T-cell (primary cell): ENCODE measurements around the gene SERINC4. TPM values are rescaled to one million over a fixed set of nuclear protein-coding genes. Genes with fewer than 3 reads are reported as not detected.

ENCODE experiments used
- ATAC-seq, 4 experiments: fragments of 200-7000 bp in 3 of 4; fragments of 150-1000 bp in 1 of 4; cut with Tn5 transposase; replicated peaks in 1 of 4; 1 replicate in 3 of 4; 2 replicates in 1 of 4; pipeline ENCODE4 v1.10.0; 2021; ENCODE audit warnings: moderate library complexity in 3 of 4, mild to moderate bottlenecking in 2 of 4, moderate number of reproducible peaks in 1 of 4
- CTCF ChIA-PET, 2 donors: fragments of 300-600 bp; sonication (Branson Sonifier 250); formaldehyde crosslinking; loops; one replicate each; lab custom pipeline; 2022; ENCODE audit warnings: antibody characterized with exemption in 2 of 2; lab: Charles Lee
- POLR2A ChIA-PET, 2 donors: fragments of 300-600 bp; sonication (Branson Sonifier 250); formaldehyde crosslinking; loops; one replicate each; lab custom pipeline; 2022; ENCODE audit warnings: antibody characterized with exemption in 2 of 2; lab: Charles Lee
- DNase-seq, 35 experiments: peaks; one replicate each; pipeline versions ENCODE4 v3.0.0 to v3.0.0-alpha.2; 2013 to 2023
- H3K27ac ChIP-seq: one replicate; pipeline ENCODE4 v1.5.1; 2013; ENCODE audit warnings: low read length
- H3K27me3 ChIP-seq, 2 experiments: replicated peaks in 1 of 2; 1 replicate in 1 of 2; 2 replicates in 1 of 2; pipeline versions ENCODE4 v1.6.1 to v1.7.0; 2013; ENCODE audit warnings: low read length in 1 of 2, mixed read lengths in 1 of 2; ENCODE audit not compliant: control insufficient read depth in 2 of 2, insufficient read depth in 2 of 2; ENCODE audit errors: extremely low read depth in 1 of 2
- H3K36me3 ChIP-seq, 2 donors: 1 replicate in 1 of 2; 2 replicates in 1 of 2; pipeline versions ENCODE4 v1.6.1 to v1.7.0; 2013; ENCODE audit warnings: low read length in 1 of 2; ENCODE audit not compliant: control insufficient read depth in 2 of 2, insufficient read depth in 1 of 2; ENCODE audit errors: extremely low read depth in 1 of 2
- H3K4me1 ChIP-seq, 2 experiments: 1 replicate in 1 of 2; 2 replicates in 1 of 2; pipeline versions ENCODE4 v1.6.1 to v1.7.0; 2013; ENCODE audit warnings: low read length in 2 of 2, mixed read lengths in 1 of 2; ENCODE audit not compliant: insufficient read depth in 2 of 2, control insufficient read depth in 1 of 2; ENCODE audit errors: extremely low read depth in 1 of 2
- H3K4me3 ChIP-seq, 2 donors: 1 replicate in 1 of 2; 2 replicates in 1 of 2; pipeline versions ENCODE4 v1.5.1 to v1.7.0; 2013; ENCODE audit warnings: mild to moderate bottlenecking in 2 of 2, low read length in 1 of 2, moderate library complexity in 1 of 2; ENCODE audit not compliant: control insufficient read depth in 1 of 2; ENCODE audit errors: extremely low read depth in 1 of 2
- H3K9me3 ChIP-seq: 2 replicates; pipeline ENCODE4 v1.7.0; 2013
- H3K27ac Mint-ChIP-seq, 2 donors: one replicate each; pipeline ENCODE4 v1.8.0; 2020 to 2021; ENCODE audit warnings: mild to moderate bottlenecking in 2 of 2, mixed read lengths in 2 of 2
- H3K27me3 Mint-ChIP-seq, 2 donors: one replicate each; pipeline ENCODE4 v1.8.0; 2021 to 2022; ENCODE audit warnings: mixed read lengths in 2 of 2
- H3K36me3 Mint-ChIP-seq: one replicate; pipeline ENCODE4 v1.8.0; 2021; ENCODE audit warnings: mixed read lengths
- H3K4me1 Mint-ChIP-seq, 3 donors: one replicate each; pipeline ENCODE4 v1.8.0; 2020 to 2022; ENCODE audit warnings: mixed read lengths in 3 of 3, mild to moderate bottlenecking in 1 of 3
- H3K4me3 Mint-ChIP-seq, 3 donors: one replicate each; pipeline ENCODE4 v1.8.0; 2020 to 2022; ENCODE audit warnings: mild to moderate bottlenecking in 3 of 3, mixed read lengths in 3 of 3, moderate library complexity in 3 of 3
- H3K9me3 Mint-ChIP-seq, 3 donors: one replicate each; pipeline ENCODE4 v1.8.0; 2020 to 2022; ENCODE audit warnings: mixed read lengths in 3 of 3
- WGBS: methylation state at CpG from one replicate; pipeline ENCODE4 v1.1.5; 2013; ENCODE audit warnings: missing lambda C conversion rate; ENCODE audit not compliant: insufficient coverage; 5-methylcytosine and 5-hydroxymethylcytosine counted together
- total RNA-seq, 35 experiments: library from RNA in 6 of 35; stranded (reverse) in 6 of 35; fragments of 120-200 nt in 1 of 35; gene quantifications; one replicate each; pipeline versions ENCODE4 v1.2.1 to v1.2.4 and lab custom pipeline; 2013 to 2026

Gene SERINC4
- total RNA-seq, 5 donors from 2014 or later (not counting 1 experiment from before 2014, with no cell fraction given) = 0.20 to 0.32 (median 0.26) TPM; not detected in 2

GRCh38 chr15:43779016-43779415 is 21.0 kb downstream of the SERINC4 start:
- POLR2A ChIA-PET = no interaction called here
- H3K4me1 Mint-ChIP-seq = peaks cover 18 to 23% (median 18%) of the 10 kb centered on the region in 3 donors
- WGBS = 55% methylated on average over 1 of the region's 1 CpG
- H3K27me3 Mint-ChIP-seq = no peaks in the 10 kb centered on the region
- DNase-seq = no peak
- H3K4me3 Mint-ChIP-seq = peak overlapping the region in 1 of 3 donors; percentile 22
- no peaks in the 10 kb centered on the region for H3K9me3 ChIP-seq
- no peak overlapping the region for H3K4me3 ChIP-seq
- H3K27ac ChIP-seq = no peak overlapping the region
- H3K9me3 Mint-ChIP-seq = no peaks in the 10 kb centered on the region
- H3K27me3 ChIP-seq = no peaks in the 10 kb centered on the region
- H3K36me3 ChIP-seq = no peaks in the 10 kb centered on the region
- peaks cover 3 to 22% of the 10 kb centered on the region in 2 experiments for H3K4me1 ChIP-seq
- CTCF ChIA-PET = interaction anchor here in 1 of 2 donors (0.7 kb wide), 1 partner anchor 9 kb away, joined by 7 read pairs; no protein-coding TSS in a partner anchor
- no peak for ATAC-seq
- H3K36me3 Mint-ChIP-seq = no peaks in the 10 kb centered on the region
- peak overlapping the region; percentile 11 to 33 for H3K27ac Mint-ChIP-seq

GRCh38 chr15:43777267-43777914 is 22.6 kb downstream of the SERINC4 start:
- WGBS = under 1% methylated on average over 31 of the region's 31 CpGs

GRCh38 chr15:43776718-43777266 is 23.2 kb downstream of the SERINC4 start, which contains the start of gene ELL3:
Gene ELL3 (minus strand): TSS chr15:43776966. CDS start chr15:43776901, 65 bp downstream.
- Histone ChIP-seq H3K27me3 (no peaks in the 10 kb centered on the region), H3K4me3 (peak within 1 kb of the TSS; percentile 87 to 96), H3K9me3 (no peaks in the 10 kb centered on the region), H3K27ac (peak within 1 kb of the TSS; percentile 73), H3K4me1 (peaks cover 3 to 22% of the 10 kb centered on the region in 2 experiments), H3K36me3 (peaks cover 0 to 15% of the 10 kb centered on the region in 2 donors)
- H3K9me3 Mint-ChIP-seq = no peaks in the 10 kb centered on the region
- no peaks in the 10 kb centered on the region for H3K27me3 Mint-ChIP-seq
- peaks cover 18 to 23% (median 18%) of the 10 kb centered on the region in 3 donors for H3K4me1 Mint-ChIP-seq
- CTCF ChIA-PET = interaction anchor here (0.6 to 1.5 kb wide), 8 partner anchors 8 to 48 kb away, joined by 3 to 11 read pairs (median 5); partner anchors contain the start of genes HYPK (in 1 of the 2), MFAP1 (in 1 of the 2) and SERF2 (in 1 of the 2)
- H3K27ac Mint-ChIP-seq = peak within 1 kb of the TSS; percentile 91 to 95
- 4% methylated on average over 29 of the region's 41 CpGs for WGBS
- H3K4me3 Mint-ChIP-seq = peak within 1 kb of the TSS; percentile 92 to 93 (median 93)
- peaks cover 3% of the 10 kb centered on the region for H3K36me3 Mint-ChIP-seq
- ATAC-seq (peak; percentile 84 to 89 (median 86)), DNase-seq (peak in 34 of 35 experiments; percentile 52 to 86 (median 71))
- POLR2A ChIA-PET = interaction anchor here (0.6 to 1.0 kb wide), 3 partner anchors 22 to 48 kb away, joined by 3 to 9 read pairs (median 4); partner anchors contain the start of gene MFAP1 (in 1 of the 2)

More at GRCh38 chr15:43777267-43777914, 22.6 kb downstream of the SERINC4 start:
- POLR2A ChIA-PET = interaction anchor here (0.6 to 1.0 kb wide), 2 partner anchors 22 to 47 kb away, joined by 3 to 9 read pairs; partner anchors contain the start of gene MFAP1 (in 1 of the 2)
- H3K36me3 Mint-ChIP-seq = no peaks in the 10 kb centered on the region
- H3K27me3 Mint-ChIP-seq = no peaks in the 10 kb centered on the region
- no peaks in the 10 kb centered on the region for H3K27me3 ChIP-seq
- H3K36me3 ChIP-seq = peaks cover 0 to 9% of the 10 kb centered on the region in 2 donors
- H3K27ac ChIP-seq = peak overlapping the region; percentile 73
- H3K9me3 Mint-ChIP-seq = no peaks in the 10 kb centered on the region
- peak; percentile 81 to 85 (median 84) for ATAC-seq
- H3K27ac Mint-ChIP-seq = peak overlapping the region; percentile 91 to 95
- CTCF ChIA-PET = interaction anchor here (0.6 to 1.5 kb wide), 8 partner anchors 9 to 47 kb away, joined by 3 to 11 read pairs (median 5); partner anchors contain the start of genes HYPK (in 1 of the 2), MFAP1 (in 1 of the 2) and SERF2 (in 1 of the 2)
- peak overlapping the region; percentile 92 to 93 (median 93) for H3K4me3 Mint-ChIP-seq
- H3K4me1 ChIP-seq = peaks cover 3 to 22% of the 10 kb centered on the region in 2 experiments
- DNase-seq = peak; percentile 67 to 91 (median 79)
- H3K4me1 Mint-ChIP-seq = peaks cover 18 to 23% (median 18%) of the 10 kb centered on the region in 3 donors
- no peaks in the 10 kb centered on the region for H3K9me3 ChIP-seq
- H3K4me3 ChIP-seq = peak overlapping the region; percentile 87 to 96

GRCh38 chr15:43776101-43776717 is 23.8 kb downstream of the SERINC4 start:
- POLR2A ChIA-PET = interaction anchor here in 1 of 2 donors (0.6 kb wide), 1 partner anchor 29 kb away, joined by 4 read pairs; no protein-coding TSS in a partner anchor
- H3K27ac ChIP-seq = peak overlapping the region; percentile 73
- peak in 6 of 35 experiments; percentile 8 to 35 (median 10) for DNase-seq

GRCh38 chr15:43775411-43775965 is 24.5 kb downstream of the SERINC4 start:
- peak overlapping the region; percentile 31 for H3K27ac ChIP-seq
- ATAC-seq (no peak), DNase-seq (peak in 1 of 35 experiments; percentile 20)
- Mint-ChIP-seq H3K27ac (peak overlapping the region; percentile 61 to 74), H3K4me3 (peak overlapping the region; percentile 92 to 93 (median 93)), H3K27me3 (no peaks in the 10 kb centered on the region), H3K4me1 (peaks cover 18 to 23% (median 18%) of the 10 kb centered on the region in 3 donors), H3K9me3 (no peaks in the 10 kb centered on the region), H3K36me3 (peaks cover 11% of the 10 kb centered on the region)
- peaks cover 0 to 28% of the 10 kb centered on the region in 2 donors for H3K36me3 ChIP-seq
- WGBS = no CpG with 5 or more reads among the region's 1 CpG
- H3K4me1 ChIP-seq = peaks cover 3 to 22% of the 10 kb centered on the region in 2 experiments
- ChIA-PET POLR2A (interaction anchor here in 1 of 2 donors (0.6 kb wide), 1 partner anchor 47 kb away, joined by 3 read pairs; no protein-coding TSS in a partner anchor), CTCF (no interaction called here)
- no peaks in the 10 kb centered on the region for H3K9me3 ChIP-seq
- H3K27me3 ChIP-seq = no peaks in the 10 kb centered on the region
- no peak overlapping the region for H3K4me3 ChIP-seq

More at GRCh38 chr15:43776101-43776717, 23.8 kb downstream of the SERINC4 start:
- peaks cover 6% of the 10 kb centered on the region for H3K36me3 Mint-ChIP-seq
- H3K4me1 ChIP-seq = peaks cover 3 to 22% of the 10 kb centered on the region in 2 experiments
- H3K4me3 ChIP-seq = peak overlapping the region; percentile 87 to 96
- H3K27me3 ChIP-seq = no peaks in the 10 kb centered on the region
- peak overlapping the region; percentile 69 to 95 for H3K27ac Mint-ChIP-seq
- H3K9me3 Mint-ChIP-seq = no peaks in the 10 kb centered on the region
- H3K4me3 Mint-ChIP-seq = peak overlapping the region; percentile 92 to 93 (median 93)
- 57% methylated on average over 25 of the region's 35 CpGs for WGBS
- peaks cover 18 to 23% (median 18%) of the 10 kb centered on the region in 3 donors for H3K4me1 Mint-ChIP-seq
- no peaks in the 10 kb centered on the region for H3K27me3 Mint-ChIP-seq
- no peak for ATAC-seq
- H3K36me3 ChIP-seq = peaks cover 0 to 21% of the 10 kb centered on the region in 2 donors
- CTCF ChIA-PET = interaction anchor here (0.6 to 1.5 kb wide), 7 partner anchors 8 to 48 kb away, joined by 3 to 11 read pairs (median 5); partner anchors contain the start of genes HYPK (in 1 of the 2), MFAP1 (in 1 of the 2) and SERF2 (in 1 of the 2)
- H3K9me3 ChIP-seq = no peaks in the 10 kb centered on the region
